H9 (cell line): ENCODE measurements around the gene MLLT6. TPM values are rescaled to one million over a fixed set of nuclear protein-coding genes. Genes with fewer than 3 reads are reported as not detected.

ENCODE experiments used
- DNase-seq: peaks from one replicate; pipeline ENCODE4 v3.0.0-alpha.2; 2017
- H2AFZ ChIP-seq: one replicate; pipeline ENCODE4 v1.6.1; 2013; ENCODE audit warnings: mild to moderate bottlenecking, low read length, control low read depth, moderate library complexity
- H2AK5ac ChIP-seq: 2 replicates; pipeline ENCODE4 v1.6.1; 2013; ENCODE audit warnings: low read length, control low read depth, mixed read lengths; ENCODE audit not compliant: insufficient read length
- H2BK120ac ChIP-seq: one replicate; pipeline ENCODE4 v1.6.1; 2013; ENCODE audit warnings: low read depth, mild to moderate bottlenecking, low read length, control low read depth, inconsistent platforms; ENCODE audit not compliant: poor library complexity, severe bottlenecking
- H2BK12ac ChIP-seq: 2 replicates; pipeline ENCODE4 v1.6.1; 2013; ENCODE audit warnings: low read length, control low read depth, mixed read lengths, low read depth; ENCODE audit not compliant: insufficient read length
- H2BK15ac ChIP-seq: 2 replicates; pipeline ENCODE4 v1.6.1; 2013; ENCODE audit warnings: low read depth, low read length, control low read depth
- H2BK20ac ChIP-seq: one replicate; pipeline ENCODE4 v1.6.1; 2013; ENCODE audit warnings: low read depth, mild to moderate bottlenecking, low read length, control low read depth, inconsistent platforms; ENCODE audit not compliant: poor library complexity, severe bottlenecking
- H2BK5ac ChIP-seq: 2 replicates; pipeline ENCODE4 v1.6.1; 2013; ENCODE audit warnings: low read length, control low read depth, mixed read lengths; ENCODE audit not compliant: insufficient read length
- H3K14ac ChIP-seq: 2 replicates; pipeline ENCODE4 v1.6.1; 2013; ENCODE audit warnings: low read length, control low read depth; ENCODE audit not compliant: insufficient read depth
- H3K18ac ChIP-seq: 2 replicates; pipeline ENCODE4 v1.6.1; 2013; ENCODE audit warnings: low read depth, mild to moderate bottlenecking, mixed read lengths, low read length, control low read depth; ENCODE audit not compliant: insufficient read length
- H3K23ac ChIP-seq: 2 replicates; pipeline ENCODE4 v1.6.1; 2013; ENCODE audit warnings: low read length, control low read depth, mixed read lengths, low read depth; ENCODE audit not compliant: insufficient read length
- H3K23me2 ChIP-seq: 2 replicates; pipeline ENCODE4 v1.6.1; 2013; ENCODE audit warnings: low read depth, mild to moderate bottlenecking, mixed read lengths, low read length, control low read depth; ENCODE audit not compliant: insufficient read length, poor library complexity, severe bottlenecking
- H3K27ac ChIP-seq: 2 replicates; pipeline ENCODE4 v1.5.1; 2013; ENCODE audit warnings: low read length, control low read depth, mixed read lengths, low read depth; ENCODE audit not compliant: insufficient read length
- H3K27me3 ChIP-seq: 2 replicates; pipeline ENCODE4 v1.6.1; 2013; ENCODE audit warnings: low read length, control low read depth, inconsistent platforms; ENCODE audit not compliant: insufficient read depth
- H3K4ac ChIP-seq: 2 replicates; pipeline ENCODE4 v1.6.1; 2013; ENCODE audit warnings: low read depth, mild to moderate bottlenecking, control low read depth, inconsistent platforms, low read length, moderate library complexity
- H3K4me1 ChIP-seq: 2 replicates; pipeline ENCODE4 v1.6.1; 2013; ENCODE audit warnings: low read length, control low read depth, inconsistent platforms; ENCODE audit not compliant: insufficient read depth
- H3K4me2 ChIP-seq: 2 replicates; pipeline ENCODE4 v1.6.1; 2013; ENCODE audit warnings: low read length, control low read depth, mixed read lengths; ENCODE audit not compliant: insufficient read length, insufficient read depth
- H3K56ac ChIP-seq: 2 replicates; pipeline ENCODE4 v1.6.1; 2013; ENCODE audit warnings: low read depth, mild to moderate bottlenecking, mixed read lengths, low read length, control low read depth; ENCODE audit not compliant: insufficient read length
- H3K79me1 ChIP-seq: 2 replicates; pipeline ENCODE4 v1.6.1; 2013; ENCODE audit warnings: low read depth, mild to moderate bottlenecking, moderate library complexity, low read length, control low read depth, inconsistent platforms; ENCODE audit not compliant: insufficient read depth, poor library complexity, severe bottlenecking
- H3K79me2 ChIP-seq: 2 replicates; pipeline ENCODE4 v1.6.1; 2013; ENCODE audit warnings: low read length, control low read depth, inconsistent platforms; ENCODE audit not compliant: insufficient read depth
- H3K9ac ChIP-seq: 2 replicates; pipeline ENCODE4 v1.6.1; 2013; ENCODE audit warnings: low read length, control low read depth, mixed read lengths; ENCODE audit not compliant: insufficient read length; ENCODE audit errors: extremely low read depth
- H3K9me3 ChIP-seq: one replicate; pipeline ENCODE4 v1.6.1; 2013; ENCODE audit warnings: low read depth, low read length, inconsistent platforms; ENCODE audit not compliant: control insufficient read depth
- H3T11ph ChIP-seq: one replicate; pipeline ENCODE4 v1.6.1; 2013; ENCODE audit warnings: mild to moderate bottlenecking, low read length, control low read depth, inconsistent platforms
- H4K20me1 ChIP-seq: one replicate; pipeline ENCODE4 v1.6.1; 2013; ENCODE audit not compliant: control insufficient read depth, insufficient read length, insufficient read depth
- H4K5ac ChIP-seq: 2 replicates; pipeline ENCODE4 v1.6.1; 2013; ENCODE audit warnings: low read depth, mild to moderate bottlenecking, mixed read lengths, low read length, control low read depth; ENCODE audit not compliant: insufficient read length
- H4K8ac ChIP-seq: replicated peaks from 2 replicates; pipeline ENCODE4 v1.6.1; 2013; ENCODE audit warnings: low read length, control low read depth, mixed read lengths, low read depth; ENCODE audit not compliant: insufficient read length
- H4K91ac ChIP-seq: 2 replicates; pipeline ENCODE4 v1.6.1; 2013; ENCODE audit warnings: low read depth, mild to moderate bottlenecking, moderate library complexity, mixed read lengths, low read length, control low read depth; ENCODE audit not compliant: insufficient read length
- H3K27ac Mint-ChIP-seq, 3 experiments: 2 replicates in 2 of 3; 3 replicates in 1 of 3; pipeline ENCODE4 v1.8.0; 2020 to 2021; ENCODE audit warnings: mixed read lengths in 3 of 3, mild to moderate bottlenecking in 1 of 3, moderate library complexity in 1 of 3
- H3K27me3 Mint-ChIP-seq: 2 replicates; pipeline ENCODE4 v1.8.0; 2021; ENCODE audit warnings: low read depth, mild to moderate bottlenecking, moderate library complexity, mixed read lengths
- H3K36me3 Mint-ChIP-seq, 3 experiments: 2 replicates in 2 of 3; 3 replicates in 1 of 3; pipeline ENCODE4 v1.8.0; 2020 to 2021; ENCODE audit warnings: low read depth in 3 of 3, mixed read lengths in 3 of 3; ENCODE audit not compliant: insufficient read depth in 1 of 3
- H3K4me1 Mint-ChIP-seq, 2 experiments: 2 replicates each; pipeline ENCODE4 v1.8.0; 2020; ENCODE audit warnings: mixed read lengths in 2 of 2
- H3K4me3 Mint-ChIP-seq, 2 experiments: 2 replicates in 1 of 2; 3 replicates in 1 of 2; pipeline ENCODE4 v1.8.0; 2020 to 2021; ENCODE audit warnings: mild to moderate bottlenecking in 2 of 2, mixed read lengths in 2 of 2, moderate library complexity in 1 of 2
- H3K9me3 Mint-ChIP-seq, 2 experiments: 2 replicates in 1 of 2; 3 replicates in 1 of 2; pipeline ENCODE4 v1.8.0; 2020; ENCODE audit warnings: mild to moderate bottlenecking in 2 of 2, mixed read lengths in 2 of 2, moderate library complexity in 1 of 2
- WGBS: extraction: QIAGEN DNeasy Blood & Tissue Kit; methylation state at CpG from one replicate; pipeline ENCODE4 v1.1.7; 2013; ENCODE audit warnings: missing lambda C conversion rate, low lambda C conversion rate, mixed read lengths; ENCODE audit not compliant: insufficient read length; ENCODE audit errors: extremely low coverage; 5-methylcytosine and 5-hydroxymethylcytosine counted together
- total RNA-seq: library from RNA; stranded (reverse); gene quantifications from 2 replicates; pipeline ENCODE4 v1.2.1, GENCODE V29; 2021
- TF ChIP-seq, protein P1 (sequence below): fragments of 200-600 bp; sonication (generic); conservative IDR thresholded peaks from 3 replicates; pipeline ENCODE4 v1.8.0; 2021; ENCODE audit warnings: antibody characterized with exemption, mild to moderate bottlenecking

MLLT6 gene
- total RNA-seq, 1 experiment from 2014 or later: 26.4 TPM

- Histone ChIP-seq H2AK5ac (no peak overlapping the region), H3K4ac (no peak overlapping the region), H3K4me2 (no peak overlapping the region), H4K20me1 (no peaks in the 10 kb centered on the region), H3K9me3 (no peaks in the 10 kb centered on the region), H2BK120ac (no peak overlapping the region), H2BK20ac (no peak overlapping the region), H3K27me3 (peaks cover 26% of the 10 kb centered on the region; the same call in 1 of the 2 replicates), H4K8ac (no peak overlapping the region), H3K23ac (no peak overlapping the region), H3K9ac (no peak overlapping the region), H3K56ac (no peak overlapping the region), H2BK12ac (no peak overlapping the region), H2AFZ (no peak overlapping the region), H4K91ac (no peak overlapping the region), H4K5ac (no peak overlapping the region), H3K79me2 (no peaks in the 10 kb centered on the region), H3K79me1 (no peaks in the 10 kb centered on the region), H2BK15ac (no peak overlapping the region), H3K4me1 (peaks cover 7% of the 10 kb centered on the region; the same call in 1 of the 2 replicates), H3K14ac (no peak overlapping the region), H3K18ac (no peak overlapping the region), H2BK5ac (no peak overlapping the region), H3K27ac (no peak overlapping the region), H3T11ph (no peak overlapping the region), H3K23me2 (peaks cover 17% of the 10 kb centered on the region)
- peaks cover 36 to 68% of the 10 kb centered on the region in 2 experiments for H3K4me1 Mint-ChIP-seq
- peaks cover 0 to 12% (median 3%) of the 10 kb centered on the region in 3 experiments for H3K36me3 Mint-ChIP-seq
- H3K27ac Mint-ChIP-seq: no peak overlapping the region
- H3K9me3 Mint-ChIP-seq: no peaks in the 10 kb centered on the region; a peak in 2 of 5 replicates
- no peak overlapping the region; a peak in 1 of 5 replicates for H3K4me3 Mint-ChIP-seq
- TF ChIP-seq, protein P1, sequence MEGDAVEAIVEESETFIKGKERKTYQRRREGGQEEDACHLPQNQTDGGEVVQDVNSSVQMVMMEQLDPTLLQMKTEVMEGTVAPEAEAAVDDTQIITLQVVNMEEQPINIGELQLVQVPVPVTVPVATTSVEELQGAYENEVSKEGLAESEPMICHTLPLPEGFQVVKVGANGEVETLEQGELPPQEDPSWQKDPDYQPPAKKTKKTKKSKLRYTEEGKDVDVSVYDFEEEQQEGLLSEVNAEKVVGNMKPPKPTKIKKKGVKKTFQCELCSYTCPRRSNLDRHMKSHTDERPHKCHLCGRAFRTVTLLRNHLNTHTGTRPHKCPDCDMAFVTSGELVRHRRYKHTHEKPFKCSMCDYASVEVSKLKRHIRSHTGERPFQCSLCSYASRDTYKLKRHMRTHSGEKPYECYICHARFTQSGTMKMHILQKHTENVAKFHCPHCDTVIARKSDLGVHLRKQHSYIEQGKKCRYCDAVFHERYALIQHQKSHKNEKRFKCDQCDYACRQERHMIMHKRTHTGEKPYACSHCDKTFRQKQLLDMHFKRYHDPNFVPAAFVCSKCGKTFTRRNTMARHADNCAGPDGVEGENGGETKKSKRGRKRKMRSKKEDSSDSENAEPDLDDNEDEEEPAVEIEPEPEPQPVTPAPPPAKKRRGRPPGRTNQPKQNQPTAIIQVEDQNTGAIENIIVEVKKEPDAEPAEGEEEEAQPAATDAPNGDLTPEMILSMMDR: no peak
- DNase-seq: peak; percentile 31
- peaks cover 67% of the 10 kb centered on the region for H3K27me3 Mint-ChIP-seq
- WGBS: no CpG with 5 or more reads among the region's 18 CpGs
Observed at GRCh38 chr17:38709104-38709820, 4.2 kb downstream of the MLLT6 start.
